Cardiac muscle cell (in vitro differentiated cells and primary cell): Measurements from ENCODE around the gene KLHL12. TPM values are rescaled to one million over a fixed set of nuclear protein-coding genes. Genes with fewer than 3 reads are reported as not detected.

ENCODE experiments used
- DNase-seq, 2 donors: peaks; one replicate each; pipeline versions ENCODE4 v3.0.0 to v3.0.0-alpha.2; 2010 to 2017; ENCODE audit warnings: low read depth in 1 of 2, low spot score in 1 of 2
- H3K27ac ChIP-seq: fragments of 200-600 bp; sonication (generic); 2 replicates; pipeline ENCODE4 v1.5.1; 2016
- H3K27me3 ChIP-seq: fragments of 200-600 bp; sonication (generic); 2 replicates; pipeline ENCODE4 v1.6.0; 2016; ENCODE audit warnings: control low read depth
- H3K36me3 ChIP-seq: fragments of 200-600 bp; sonication (generic); 2 replicates; pipeline ENCODE4 v1.5.1; 2016; ENCODE audit warnings: control low read depth
- H3K4me1 ChIP-seq: fragments of 200-600 bp; sonication (generic); 2 replicates; pipeline ENCODE4 v1.8.1; 2017; ENCODE audit warnings: low read depth, mild to moderate bottlenecking, mixed run types
- H3K4me3 ChIP-seq: fragments of 200-600 bp; sonication (generic); 2 replicates; pipeline ENCODE4 v1.5.1; 2016; ENCODE audit warnings: mild to moderate bottlenecking
- H3K9me3 ChIP-seq: fragments of 200-600 bp; sonication (generic); 2 replicates; pipeline ENCODE4 v1.5.1; 2017; ENCODE audit warnings: low read depth, mild to moderate bottlenecking, control low read depth
- CTCF ChIP-seq: IDR thresholded peaks from 2 replicates; pipeline ENCODE4 v1.5.1; 2012; ENCODE audit warnings: low read depth, mild to moderate bottlenecking, low read length
- polyA plus RNA-seq: library from polyadenylated mRNA; unstranded; fragments of >200 nt; fragmentation: Nextera tagmentation; extraction: Ambion mirVana; gene quantifications from 2 replicates; pipeline ENCODE4 v1.2.1, GENCODE V29; 2016
- total RNA-seq: library from RNA; depleted of rRNA; stranded (reverse); fragments of >200 nt; gene quantifications from 2 replicates; pipeline ENCODE4 v1.2.3, GENCODE V29; 2016

The KLHL12 gene
- total and polyA plus RNA-seq, 2 experiments from 2014 or later, result 24.4 to 42.0 TPM

DNA sequence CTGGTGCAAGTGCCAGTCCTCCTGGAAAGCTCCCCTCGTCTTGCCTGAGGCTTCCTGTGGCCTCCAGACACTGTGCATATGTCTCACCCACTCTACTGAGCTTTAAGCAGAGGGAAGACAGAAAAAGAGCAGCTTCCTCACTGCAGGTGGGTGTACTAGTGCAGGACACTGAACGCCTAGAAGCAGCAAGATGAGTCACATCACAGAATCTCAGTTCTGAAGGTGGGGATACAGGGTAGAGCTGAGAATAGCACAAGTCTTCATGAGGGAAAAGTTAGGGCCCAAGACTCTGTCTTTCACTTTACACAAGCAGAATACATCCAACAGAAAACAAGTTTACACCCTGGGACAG is 78.9 kb downstream of the KLHL12 start:
- Histone ChIP-seq H3K9me3 (no peaks in the 10 kb centered on the region), H3K4me1 (no peaks in the 10 kb centered on the region), H3K27me3 (no peaks in the 10 kb centered on the region), H3K4me3 (no peak overlapping the region), H3K36me3 (no peaks in the 10 kb centered on the region), H3K27ac (no peak overlapping the region)
- no peak for DNase-seq
- no peak for TF ChIP-seq CTCF

DNA sequence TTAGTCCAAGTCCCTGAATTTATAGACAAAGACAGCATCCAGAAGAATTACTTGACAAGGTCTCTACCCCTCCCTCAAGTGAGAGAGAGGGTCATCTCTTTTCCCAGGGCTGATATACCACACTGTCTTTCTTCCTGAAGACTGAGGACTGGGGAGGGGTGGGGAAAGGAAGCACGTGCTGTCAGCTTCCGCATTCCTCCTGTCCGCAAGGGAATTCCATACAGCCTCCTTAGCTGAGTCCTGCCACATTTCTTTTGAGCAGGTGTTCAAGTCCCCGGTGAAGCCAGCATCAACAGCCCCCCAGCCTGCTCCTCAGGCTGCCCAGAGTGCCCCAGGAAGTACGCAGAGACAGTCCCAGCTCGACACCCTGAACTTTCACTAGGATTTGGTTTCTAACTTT is 82.1 kb downstream of the KLHL12 start:
- Histone ChIP-seq H3K4me3 (no peak overlapping the region), H3K36me3 (no peaks in the 10 kb centered on the region), H3K9me3 (no peaks in the 10 kb centered on the region), H3K27me3 (no peaks in the 10 kb centered on the region), H3K27ac (no peak overlapping the region), H3K4me1 (no peaks in the 10 kb centered on the region)
- no peak for TF ChIP-seq CTCF
- peak in 1 of 2 donors; percentile 42 for DNase-seq

DNA sequence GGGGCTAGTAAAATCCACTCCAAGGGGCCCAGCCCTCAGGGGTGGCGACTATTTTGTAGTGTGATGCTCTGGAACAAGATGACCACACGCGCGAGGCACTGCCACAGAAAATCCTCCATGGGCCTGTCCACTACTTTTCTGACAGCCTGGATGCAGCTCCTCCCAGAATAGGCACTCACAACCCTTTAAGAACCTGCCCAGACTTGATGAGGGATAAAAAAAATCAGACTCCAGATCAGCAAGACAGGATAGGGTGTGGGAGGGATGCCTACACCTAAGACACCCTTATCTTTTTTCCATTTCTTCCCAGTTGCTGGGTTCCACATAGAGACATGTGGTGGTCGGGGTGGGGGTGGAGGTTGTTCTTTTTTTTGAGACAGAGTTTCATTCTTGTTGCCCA is 82.8 kb downstream of the KLHL12 start:
- Histone ChIP-seq H3K27ac (no peak overlapping the region), H3K4me3 (no peak overlapping the region), H3K27me3 (no peaks in the 10 kb centered on the region), H3K4me1 (no peaks in the 10 kb centered on the region), H3K36me3 (no peaks in the 10 kb centered on the region), H3K9me3 (no peaks in the 10 kb centered on the region)
- DNase-seq, result no peak
- no peak for TF ChIP-seq CTCF

GRCh38 chr1:202843081-202843480 is 84.0 kb downstream of the KLHL12 start:
- Histone ChIP-seq H3K9me3 (no peaks in the 10 kb centered on the region), H3K4me1 (no peaks in the 10 kb centered on the region), H3K27me3 (no peaks in the 10 kb centered on the region), H3K36me3 (no peaks in the 10 kb centered on the region), H3K27ac (no peak overlapping the region), H3K4me3 (no peak overlapping the region)
- no peak for DNase-seq
- no peak for TF ChIP-seq CTCF

Other genes starting within 250 kb of the KLHL12 start
- 0.03 TPM in 1 of 2 replicates, not detected in the other for gene SYT2, start 216.8 kb downstream of the KLHL12 start, total RNA-seq
- 0.46 and 0.68 TPM in 2 replicates for gene SYT2, start 216.8 kb downstream of the KLHL12 start, polyA plus RNA-seq
- 108 and 165 TPM in 2 replicates for gene KDM5B, start 118.8 kb downstream of the KLHL12 start, total RNA-seq
- 141 and 210 TPM in 2 replicates for gene KDM5B, start 118.8 kb downstream of the KLHL12 start, polyA plus RNA-seq
- gene PCAT6, start 116.3 kb downstream of the KLHL12 start, total RNA-seq, result 17.7 and 19.8 TPM in 2 replicates
- gene PCAT6, start 116.3 kb downstream of the KLHL12 start, polyA plus RNA-seq, result 67.4 and 92.9 TPM in 2 replicates
- gene RABIF, start 38.1 kb downstream of the KLHL12 start, total RNA-seq, result 2.9 and 6.4 TPM in 2 replicates
- 7.7 and 22.6 TPM in 2 replicates for gene RABIF, start 38.1 kb downstream of the KLHL12 start, polyA plus RNA-seq
- 105 and 188 TPM in 2 replicates for gene ADIPOR1, start 31.1 kb upstream of the KLHL12 start, total RNA-seq
- gene ADIPOR1, start 31.1 kb upstream of the KLHL12 start, polyA plus RNA-seq, result 130 and 211 TPM in 2 replicates
- gene CYB5R1, start 40.0 kb upstream of the KLHL12 start, total RNA-seq, result 36.1 and 79.2 TPM in 2 replicates
- 51.1 and 104 TPM in 2 replicates for gene CYB5R1, start 40.0 kb upstream of the KLHL12 start, polyA plus RNA-seq
- gene TMEM183A, start 80.1 kb upstream of the KLHL12 start, total RNA-seq, result 67.1 and 109 TPM in 2 replicates
- gene TMEM183A, start 80.1 kb upstream of the KLHL12 start, polyA plus RNA-seq, result 56.1 and 99.7 TPM in 2 replicates
- gene PPFIA4, start 99.3 kb upstream of the KLHL12 start, total RNA-seq, result 207 and 215 TPM in 2 replicates
- gene PPFIA4, start 99.3 kb upstream of the KLHL12 start, polyA plus RNA-seq, result 63.0 and 97.5 TPM in 2 replicates
- 0.18 TPM in 1 of 2 replicates, not detected in the other for gene MYOG, start 158.8 kb upstream of the KLHL12 start, total RNA-seq
- gene MYOG, start 158.8 kb upstream of the KLHL12 start, polyA plus RNA-seq, result 0.62 TPM in 1 of 2 replicates, not detected in the other
- 8.5 and 14.9 TPM in 2 replicates for gene ADORA1, start 200.5 kb upstream of the KLHL12 start, total RNA-seq
- 12.2 and 22.2 TPM in 2 replicates for gene ADORA1, start 200.5 kb upstream of the KLHL12 start, polyA plus RNA-seq
- gene MYBPH, start 248.6 kb upstream of the KLHL12 start, total RNA-seq, result 0.53 and 1.4 TPM in 2 replicates
- gene MYBPH, start 248.6 kb upstream of the KLHL12 start, polyA plus RNA-seq, result 0.86 and 2.1 TPM in 2 replicates